Pancreas (tissue), 10 donors: Measurements from ENCODE around the gene SERPINB10. TPM values are rescaled to one million over a fixed set of nuclear protein-coding genes. Genes with fewer than 3 reads are reported as not detected.

Experiments
- ATAC-seq, 4 donors: fragments of 200-7000 bp; cut with Tn5 transposase; one replicate each; pipeline versions ENCODE4 v1.8.0 to v1.9.1; 2020; ENCODE audit warnings: mild to moderate bottlenecking in 4 of 4, moderate library complexity in 4 of 4
- DNase-seq, 6 donors: peaks; one replicate each; pipeline ENCODE4 v3.0.0-alpha.2; 2020
- FAIRE-seq: peaks from 2 replicates; lab custom pipeline; 2012; peaks lifted over from hg19 to GRCh38; lab: Jason Lieb, UNC
- H3K27ac ChIP-seq, 4 donors: fragments of 200-600 bp; sonication (generic); 1 replicate in 3 of 4; 2 replicates in 1 of 4; pipeline versions ENCODE4 v1.5.0 to v1.8.0; 2020
- H3K27me3 ChIP-seq, 4 donors: fragments of 200-600 bp; one replicate each; pipeline ENCODE4 v1.8.0; 2021
- H3K36me3 ChIP-seq, 3 donors: fragments of 200-600 bp; sonication (generic) in 1 of 3; one replicate each; pipeline versions ENCODE4 v1.5.0 to v1.8.0; 2020 to 2021
- H3K4me1 ChIP-seq, 3 donors: fragments of 200-600 bp; one replicate each; pipeline ENCODE4 v1.8.0; 2021
- H3K4me3 ChIP-seq, 4 donors: fragments of 200-600 bp; sonication (generic) in 2 of 4; one replicate each; pipeline versions ENCODE4 v1.5.0 to v1.8.0; 2020 to 2021
- H3K9me3 ChIP-seq, 4 donors: fragments of 200-600 bp; one replicate each; pipeline ENCODE4 v1.8.0; 2021
- CTCF ChIP-seq, 4 donors: fragments of 200-600 bp; sonication (generic) in 3 of 4; IDR thresholded peaks; one replicate each; pipeline versions ENCODE4 v1.5.0 to v1.8.0; 2021; ENCODE audit warnings: antibody characterized with exemption in 4 of 4
- WGBS, 2 donors: extraction: QIAGEN DNeasy Blood & Tissue Kit; methylation state at CpG; one replicate each; pipeline ENCODE4 v1.1.7; 2013; 5-methylcytosine and 5-hydroxymethylcytosine counted together
- intact Hi-C, 3 donors: fragments of 100-400 bp; cut with DNase I; formaldehyde crosslinking; loops; one replicate each; pipeline versions ENCODE4 v1.11.1 to v1.14.2; 2022
- polyA plus RNA-seq, 2 donors: library from polyadenylated mRNA; stranded (reverse); fragments of 200-250 nt; gene quantifications; one replicate each; pipeline ENCODE4 v1.2.3, GENCODE V29; 2013
- total RNA-seq, 6 donors: library from RNA; stranded (reverse); fragmentation: NEBNext Ultra II Directional in 4 of 6; extraction: Animal tissue kit (Norgen Biotek cat#: 25700) in 4 of 6; gene quantifications; one replicate each; pipeline versions ENCODE4 v1.2.1 to v1.2.4, GENCODE V29; 2021 to 2023
- donor health status: healthy with polysubstance abuse.
- donor health status: DM: no; HTN: no; CAD: no; lungs with moderate emphysema.
- donor health status: DM: no; HTN: no; CAD: no.
- donor health status: control.
- donor health status: control.
- donor health status: Bipolar disorder and iron deficiency.
- donor health status: DM: yes; HTN: yes; CAD: no.
- donor health status: DM: no; HTN: no; CAD: no.
- donor health status: DM: no; HTN: no; CAD: no.
- donor health status: DM: yes; HTN: yes; CAD: no.

The SERPINB10 gene
- total and polyA plus RNA-seq, 8 donors, result not detected

- Histone ChIP-seq H3K27ac (no peak overlapping the region), H3K27me3 (peaks cover 0 to 2% (median 0%) of the 10 kb centered on the region in 4 donors), H3K4me3 (no peak overlapping the region), H3K4me1 (no peaks in the 10 kb centered on the region), H3K9me3 (no peaks in the 10 kb centered on the region), H3K36me3 (no peaks in the 10 kb centered on the region)
- intact Hi-C loops, result no loop called here
- FAIRE-seq (no peak), ATAC-seq (no peak), DNase-seq (no peak)
- TF ChIP-seq CTCF (IDR thresholded peaks at IDR 0.05), result no peak
These were observed 35.2 kb upstream of the SERPINB10 start for GRCh38 chr18:63872586-63872985.

GRCh38 chr18:63878343-63878742, 29.4 kb upstream of the SERPINB10 start:
- H3K4me3 ChIP-seq, result no peak overlapping the region
- DNase-seq (no peak), ATAC-seq (no peak), FAIRE-seq (no peak)
- peaks cover 4 to 12% (median 9%) of the 10 kb centered on the region in 3 donors for H3K4me1 ChIP-seq
- peaks cover 0 to 2% (median 0%) of the 10 kb centered on the region in 4 donors for H3K27me3 ChIP-seq
- no peaks in the 10 kb centered on the region for H3K9me3 ChIP-seq
- intact Hi-C loops, result no loop called here
- H3K36me3 ChIP-seq, result no peaks in the 10 kb centered on the region
- no peak overlapping the region for H3K27ac ChIP-seq
- TF ChIP-seq CTCF (IDR thresholded peaks at IDR 0.05), result no peak
- WGBS, 2 donors, result 57 to 63% methylated on average over 3 of the region's 3 CpGs

DNA sequence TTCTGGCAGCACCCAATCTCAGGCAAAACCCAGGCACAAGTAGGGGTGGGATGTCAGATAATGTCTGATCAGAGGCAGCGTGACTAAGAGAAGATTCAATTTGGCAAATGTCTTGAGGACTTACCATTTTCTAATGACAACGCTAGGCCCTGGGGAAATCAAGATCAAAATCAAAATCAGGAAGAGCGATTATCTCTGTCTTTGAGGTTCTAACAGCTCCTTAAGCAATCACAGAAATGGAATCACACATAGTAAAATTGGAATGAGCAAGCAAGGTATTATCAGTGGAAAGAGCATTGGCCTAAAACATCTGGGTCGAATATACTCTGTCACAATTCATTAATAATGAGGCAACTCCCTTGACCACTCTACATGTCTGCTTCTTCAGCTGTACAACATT, 28.8 kb upstream of the SERPINB10 start:
- H3K36me3 ChIP-seq, result no peaks in the 10 kb centered on the region
- ATAC-seq, result no peak
- no peak for FAIRE-seq
- WGBS, 2 donors, result 85 to 92% methylated on average over 4 of the region's 4 CpGs
- intact Hi-C loops, result no loop called here
- no peak for DNase-seq
- H3K27ac ChIP-seq, result no peak overlapping the region
- no peak for TF ChIP-seq CTCF (IDR thresholded peaks at IDR 0.05)
- H3K4me3 ChIP-seq, result no peak overlapping the region
- H3K27me3 ChIP-seq, result peaks cover 0 to 2% (median 0%) of the 10 kb centered on the region in 4 donors
- no peaks in the 10 kb centered on the region for H3K9me3 ChIP-seq
- peaks cover 9 to 13% (median 10%) of the 10 kb centered on the region in 3 donors for H3K4me1 ChIP-seq

- no peak for FAIRE-seq
- Histone ChIP-seq H3K27me3 (no peaks in the 10 kb centered on the region), H3K4me1 (peaks cover 10 to 16% (median 10%) of the 10 kb centered on the region in 3 donors), H3K4me3 (no peak overlapping the region), H3K36me3 (no peaks in the 10 kb centered on the region), H3K9me3 (no peaks in the 10 kb centered on the region), H3K27ac (no peak overlapping the region)
- no peak for ATAC-seq
- intact Hi-C loops, result no loop called here
- WGBS, 2 donors, result 80 to 82% methylated on average over 2 of the region's 2 CpGs
- no peak for DNase-seq
- no peak for TF ChIP-seq CTCF (IDR thresholded peaks at IDR 0.05)
These were observed 28.0 kb upstream of the SERPINB10 start for GRCh38 chr18:63879709-63880108.

DNA sequence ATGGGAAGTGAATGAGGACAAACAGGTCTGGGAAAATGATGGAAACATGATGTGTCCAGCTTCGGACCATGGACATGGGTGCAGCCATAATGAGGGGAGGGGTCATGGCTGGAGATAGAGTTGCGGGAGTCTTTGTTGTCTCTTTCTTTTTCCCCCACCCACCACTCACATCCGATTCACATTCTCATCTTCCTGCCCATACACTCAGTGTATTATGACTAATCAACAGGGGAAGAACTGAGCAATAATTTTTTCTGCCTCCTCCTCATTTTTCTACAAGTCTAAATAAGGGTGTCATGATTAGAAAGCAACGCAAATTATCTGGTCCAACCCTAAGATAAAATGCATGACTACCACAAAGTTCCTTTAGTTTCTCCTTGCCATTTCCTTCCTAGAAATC, 25.9 kb upstream of the SERPINB10 start:
- intact Hi-C loops, result no loop called here
- Histone ChIP-seq H3K4me3 (no peak overlapping the region), H3K9me3 (no peaks in the 10 kb centered on the region), H3K4me1 (peaks cover 10 to 16% (median 10%) of the 10 kb centered on the region in 3 donors), H3K27ac (peak overlapping the region in 2 of 4 donors; percentile 70 to 72), H3K27me3 (no peaks in the 10 kb centered on the region), H3K36me3 (no peaks in the 10 kb centered on the region)
- ATAC-seq (no peak), FAIRE-seq (no peak), DNase-seq (no peak)
- WGBS, 2 donors, result 87 to 96% methylated on average over 4 of the region's 4 CpGs
- TF ChIP-seq CTCF (IDR thresholded peaks at IDR 0.05), result no peak
